Measurements from ENCODE around the gene ATF6. TPM values are rescaled to one million over a fixed set of nuclear protein-coding genes. Genes with fewer than 3 reads are reported as not detected.
A peak's percentile ranks its signal among the peaks of the same experiment; 100 is the strongest.

Gene ATF6
- total and polyA plus RNA-seq, 2 of the 4 experiments (the other 2 are of a cell fraction): 12.2 to 17.6 TPM

DNA sequence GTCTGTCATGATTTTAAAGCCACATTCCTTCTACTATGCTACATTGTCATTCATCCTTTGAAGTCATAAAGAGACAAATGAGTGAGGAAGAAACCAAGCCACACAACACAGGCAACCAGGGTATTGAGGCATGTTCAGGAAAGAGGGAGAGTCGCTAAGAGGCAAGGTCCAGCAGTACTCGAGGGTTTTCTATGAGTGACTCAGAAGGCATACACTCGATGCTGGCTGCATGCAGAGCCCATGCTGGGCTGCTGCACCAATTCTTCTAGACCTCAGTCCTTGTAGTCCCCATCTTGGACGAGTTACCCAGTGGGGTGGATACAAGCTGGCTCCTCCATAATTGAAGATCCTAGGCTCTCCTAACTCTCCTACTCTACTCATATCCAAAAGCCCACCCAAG lies 199.9 kb downstream of the ATF6 start:
- TF ChIP-seq POLR2A (IDR thresholded peaks at IDR 0.05; ENCODE audit: low read depth, low read length) (no peak), CHD1 (IDR thresholded peaks at IDR 0.05; ENCODE audit: low read depth, low read length) (no peak), MAZ (IDR thresholded peaks at IDR 0.05; ENCODE audit: borderline replicate concordance, low read depth, low read length) (no peak), NFE2L2 (IDR thresholded peaks at IDR 0.05; ENCODE audit: low read depth, low read length) (no peak), CEBPB (IDR thresholded peaks at IDR 0.05; ENCODE audit: low read depth, low read length) (no peak)
- TF ChIP-seq, protein P1, sequence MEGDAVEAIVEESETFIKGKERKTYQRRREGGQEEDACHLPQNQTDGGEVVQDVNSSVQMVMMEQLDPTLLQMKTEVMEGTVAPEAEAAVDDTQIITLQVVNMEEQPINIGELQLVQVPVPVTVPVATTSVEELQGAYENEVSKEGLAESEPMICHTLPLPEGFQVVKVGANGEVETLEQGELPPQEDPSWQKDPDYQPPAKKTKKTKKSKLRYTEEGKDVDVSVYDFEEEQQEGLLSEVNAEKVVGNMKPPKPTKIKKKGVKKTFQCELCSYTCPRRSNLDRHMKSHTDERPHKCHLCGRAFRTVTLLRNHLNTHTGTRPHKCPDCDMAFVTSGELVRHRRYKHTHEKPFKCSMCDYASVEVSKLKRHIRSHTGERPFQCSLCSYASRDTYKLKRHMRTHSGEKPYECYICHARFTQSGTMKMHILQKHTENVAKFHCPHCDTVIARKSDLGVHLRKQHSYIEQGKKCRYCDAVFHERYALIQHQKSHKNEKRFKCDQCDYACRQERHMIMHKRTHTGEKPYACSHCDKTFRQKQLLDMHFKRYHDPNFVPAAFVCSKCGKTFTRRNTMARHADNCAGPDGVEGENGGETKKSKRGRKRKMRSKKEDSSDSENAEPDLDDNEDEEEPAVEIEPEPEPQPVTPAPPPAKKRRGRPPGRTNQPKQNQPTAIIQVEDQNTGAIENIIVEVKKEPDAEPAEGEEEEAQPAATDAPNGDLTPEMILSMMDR (conservative IDR thresholded peaks at IDR 0.05; ENCODE audit: low read depth, low read length): no peak
- Histone ChIP-seq H2AK5ac (ENCODE audit: low read depth, low read length) (no peak overlapping the region), H3K4ac (ENCODE audit: low read depth, low read length) (no peak overlapping the region), H3K4me3 (ENCODE audit: insufficient read depth, low read depth, low read length) (no peak overlapping the region), H3K14ac (replicated peaks; ENCODE audit: low read depth, low read length) (no peak overlapping the region), H3K9me3 (ENCODE audit: control insufficient read depth, insufficient read depth, low read length) (no peaks in the 10 kb centered on the region), H2AK9ac (replicated peaks; ENCODE audit: low read depth, low read length, poor library complexity) (no peak overlapping the region), H3K79me1 (ENCODE audit: low read depth in 1 of 2, low read length in 2 of 2) (peaks cover 3 to 4% of the 10 kb centered on the region in 2 experiments; a peak in 1 of 4 replicates), H3K27me3 (ENCODE audit: control insufficient read depth, insufficient read depth, low read length) (no peaks in the 10 kb centered on the region; the same call in 1 of the 2 replicates), H2AFZ (replicated peaks; ENCODE audit: low read length, poor library complexity) (peak overlapping the region; percentile 12), H3K23ac (ENCODE audit: low read depth, low read length) (no peak overlapping the region), H4K8ac (ENCODE audit: low read depth in 2 of 2, low read length in 2 of 2) (no peak overlapping the region), H2BK20ac (ENCODE audit: low read depth, low read length) (no peak overlapping the region), H3K4me2 (ENCODE audit: low read depth, low read length) (no peak overlapping the region), H4K5ac (ENCODE audit: low read depth, low read length) (no peak overlapping the region), H3K36me3 (ENCODE audit: control insufficient read depth, insufficient read depth, low read length) (no peaks in the 10 kb centered on the region), H3K4me1 (ENCODE audit: control insufficient read depth, insufficient read depth, low read length) (peaks cover 9% of the 10 kb centered on the region), H2BK5ac (ENCODE audit: low read depth, low read length, poor library complexity, severe bottlenecking) (no peak overlapping the region), H4K91ac (ENCODE audit: insufficient read depth, low read depth, low read length) (no peak overlapping the region), H3K18ac (ENCODE audit: low read depth, low read length) (no peak overlapping the region), H3K9me1 (ENCODE audit: insufficient read depth, low read length) (no peaks in the 10 kb centered on the region), H3K56ac (ENCODE audit: extremely low read depth, insufficient read depth, low read length) (no peak overlapping the region), H2BK120ac (ENCODE audit: low read depth, low read length) (no peak overlapping the region), H2BK15ac (ENCODE audit: low read depth, low read length) (no peak overlapping the region), H3K27ac (ENCODE audit: insufficient read depth, low read length) (no peak overlapping the region), H3K9ac (ENCODE audit: low read depth, low read length) (no peak overlapping the region), H4K20me1 (ENCODE audit: insufficient read depth, low read length) (no peaks in the 10 kb centered on the region)
- DNase-seq (no peak), ATAC-seq (ENCODE audit: low read depth) (no peak)
- intact Hi-C loops (cut with micrococcal nuclease) (no loop called here), dilution Hi-C loops (cut with HindIII; ENCODE audit: low sequenced_read_pairs, unreplicated experiment) (no loop called here), in situ Hi-C loops (cut with MboI; ENCODE audit: low sequenced_read_pairs) (no loop called here)
- 89% methylated on average over 3 of the region's 4 CpGs; no CpG with 5 or more reads in 1 of the 2 experiments for WGBS, 2 experiments (ENCODE audit: extremely low coverage in 2 of 2, insufficient read length in 1 of 2)
- CTCF ChIA-PET: no interaction called here
- no TSS peak for BruUV-seq (replicated peaks)
- POLR2A ChIA-PET (ENCODE audit: unreplicated experiment): no interaction called here
